Stimulated activated memory B cell treated with anti-CD40 and anti-IgM and Interleukin-4, amounts not matched to agents 10 μg/mL and 1 μg/mL and 100 μg/mL, for 72 hours (primary cell): Measurements from ENCODE around the gene EME2.

Source experiments
- ATAC-seq: fragments of 150-1000 bp; cut with Tn5 transposase; 2 replicates; pipeline ENCODE4 v1.10.0; 2021
- H3K27ac Mint-ChIP-seq: one replicate; pipeline ENCODE4 v1.8.0; 2022; ENCODE audit warnings: mild to moderate bottlenecking, mixed read lengths
- H3K27me3 Mint-ChIP-seq: one replicate; pipeline ENCODE4 v1.8.0; 2022; ENCODE audit warnings: mixed read lengths
- H3K36me3 Mint-ChIP-seq: one replicate; pipeline ENCODE4 v1.8.0; 2022; ENCODE audit warnings: mixed read lengths
- H3K4me1 Mint-ChIP-seq: one replicate; pipeline ENCODE4 v1.8.0; 2022; ENCODE audit warnings: mixed read lengths
- H3K4me3 Mint-ChIP-seq: one replicate; pipeline ENCODE4 v1.8.0; 2022; ENCODE audit warnings: mild to moderate bottlenecking, moderate library complexity, mixed read lengths
- H3K9me3 Mint-ChIP-seq: one replicate; pipeline ENCODE4 v1.8.0; 2022; ENCODE audit warnings: mixed read lengths

The EME2 gene

DNA sequence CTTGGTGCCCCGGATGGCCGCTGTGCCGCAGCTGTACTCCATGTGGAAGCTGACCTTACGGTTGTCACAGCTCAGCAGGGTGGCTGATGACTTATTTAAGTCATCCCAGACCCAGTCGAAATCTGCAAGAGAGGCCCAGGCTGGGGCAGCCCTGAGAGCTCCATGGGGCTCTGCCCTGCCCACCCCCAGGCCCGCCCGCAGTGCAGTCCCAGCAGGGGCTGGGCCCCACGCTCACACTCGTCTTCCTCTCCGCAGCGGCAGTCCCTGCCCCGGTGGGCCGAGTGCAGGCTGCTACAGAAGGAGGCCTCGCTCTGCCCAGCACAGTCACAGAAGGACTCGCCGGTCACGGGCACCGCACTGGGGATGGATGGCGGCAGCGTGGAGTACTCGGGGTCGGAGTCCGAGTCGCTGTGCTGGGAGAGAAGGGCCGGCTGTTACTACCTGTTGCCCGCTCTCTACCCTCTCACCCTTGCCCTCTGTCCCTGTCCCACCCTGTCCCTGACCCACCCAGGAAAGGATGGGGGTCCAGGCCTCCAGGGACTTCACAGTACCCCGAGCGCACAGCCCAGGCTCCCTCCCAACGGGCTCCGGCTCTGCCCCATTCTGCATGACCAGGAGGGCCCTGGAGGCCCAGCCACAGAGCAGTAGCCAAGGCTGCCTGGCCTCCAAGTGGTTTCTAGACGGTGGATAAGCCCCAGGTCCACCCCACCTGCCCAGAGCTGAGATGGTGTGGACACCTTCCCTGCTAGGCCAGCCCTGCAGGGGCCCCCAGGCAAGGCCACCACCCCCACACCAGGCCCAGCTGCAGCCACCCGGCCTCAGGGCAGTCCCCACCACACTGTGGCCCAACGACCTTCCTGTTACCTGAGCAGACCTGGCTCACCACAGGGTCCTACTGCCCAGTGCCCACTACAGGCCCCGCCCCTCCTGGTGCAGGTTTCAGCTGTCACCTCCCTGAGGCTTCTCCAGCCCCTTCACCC, 5.9 kb downstream of the EME2 start:
- Mint-ChIP-seq H3K27ac (peak overlapping the region; percentile 54), H3K4me3 (no peak overlapping the region), H3K36me3 (peaks cover 6% of the 10 kb centered on the region), H3K27me3 (no peaks in the 10 kb centered on the region), H3K4me1 (peaks cover 28% of the 10 kb centered on the region), H3K9me3 (no peaks in the 10 kb centered on the region)
- ATAC-seq, result no peak

DNA sequence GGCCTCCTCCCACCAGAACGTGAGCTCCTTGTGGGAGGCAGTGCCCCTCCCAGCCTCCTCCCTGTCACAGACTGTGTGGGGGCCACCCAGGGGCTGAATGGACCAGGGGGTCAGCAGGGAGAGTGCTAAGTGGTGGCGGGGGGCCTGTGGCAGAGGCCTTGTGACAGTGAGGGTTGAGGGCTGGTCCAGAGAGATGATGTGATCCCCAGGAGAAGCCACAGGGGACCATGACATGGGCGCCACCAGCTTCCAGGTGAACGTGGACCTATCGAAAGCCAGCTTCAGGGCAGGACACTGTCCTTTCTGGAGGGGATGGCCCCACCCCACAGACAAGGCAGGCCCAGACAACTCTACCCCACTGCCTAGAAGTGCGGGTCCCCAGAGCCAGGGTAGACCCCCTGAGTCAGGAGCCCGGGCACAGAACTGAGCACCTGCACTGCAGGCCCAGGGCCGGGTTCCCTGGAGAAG, 6.7 kb downstream of the EME2 start:
- peaks cover 6% of the 10 kb centered on the region for H3K36me3 Mint-ChIP-seq

DNA sequence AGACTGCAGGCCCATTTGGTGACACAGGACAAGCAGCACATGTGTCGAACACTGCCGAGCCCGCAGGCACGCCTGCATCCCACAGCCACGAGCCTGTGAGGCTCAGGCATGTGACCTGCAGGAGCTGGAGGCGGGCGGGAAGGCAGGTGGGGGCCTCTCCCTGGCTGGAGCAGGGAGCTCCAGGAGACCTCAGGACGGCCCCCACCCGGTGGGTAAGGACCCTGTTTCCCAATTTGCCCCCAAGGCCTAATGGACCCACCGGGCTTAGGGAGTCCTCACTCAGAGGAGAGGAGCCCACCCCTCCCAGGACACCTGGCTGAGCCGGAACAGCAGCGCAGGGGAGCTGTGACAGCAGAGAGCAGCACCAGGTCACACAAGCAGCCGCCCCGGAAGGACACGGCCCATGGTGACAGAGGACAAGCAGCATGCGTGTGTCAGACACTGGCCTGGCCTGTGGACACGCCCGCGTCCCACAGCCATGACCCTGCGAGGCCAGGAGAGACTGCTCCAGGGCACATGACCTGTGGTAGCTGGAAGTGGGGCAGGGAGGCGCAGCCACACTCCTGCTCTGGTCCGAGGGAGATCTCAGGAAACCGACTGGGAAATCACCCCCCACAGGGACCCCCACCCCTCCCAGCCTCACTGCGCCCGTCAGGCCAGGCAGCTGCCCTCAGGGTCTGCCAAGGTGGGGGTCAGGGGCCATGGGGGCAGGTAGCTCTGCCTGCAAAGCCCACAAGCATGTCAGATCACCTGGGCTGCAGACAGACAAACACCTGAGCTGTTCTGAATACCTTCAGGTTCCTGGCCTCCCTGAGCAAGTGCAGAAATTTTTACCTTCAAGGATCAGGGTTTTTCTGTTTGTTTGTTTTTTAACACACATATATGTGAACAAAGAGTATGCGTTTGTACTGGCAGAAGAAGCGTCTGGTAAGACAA, 7.4 kb downstream of the EME2 start:
- no peaks in the 10 kb centered on the region for H3K27me3 Mint-ChIP-seq
- H3K4me3 Mint-ChIP-seq, result peak overlapping the region; percentile 29
- H3K36me3 Mint-ChIP-seq, result peaks cover 9% of the 10 kb centered on the region
- no peak overlapping the region for H3K27ac Mint-ChIP-seq
- H3K9me3 Mint-ChIP-seq, result no peaks in the 10 kb centered on the region
- no peak for ATAC-seq
- H3K4me1 Mint-ChIP-seq, result peaks cover 26% of the 10 kb centered on the region

More for the DNA sequence above, 6.7 kb downstream of the EME2 start:
- H3K27me3 Mint-ChIP-seq, result no peaks in the 10 kb centered on the region
- peaks cover 23% of the 10 kb centered on the region for H3K4me1 Mint-ChIP-seq
- H3K27ac Mint-ChIP-seq, result peak overlapping the region; percentile 54
- H3K4me3 Mint-ChIP-seq, result peak overlapping the region; percentile 24
- no peaks in the 10 kb centered on the region for H3K9me3 Mint-ChIP-seq
- no peak for ATAC-seq

DNA sequence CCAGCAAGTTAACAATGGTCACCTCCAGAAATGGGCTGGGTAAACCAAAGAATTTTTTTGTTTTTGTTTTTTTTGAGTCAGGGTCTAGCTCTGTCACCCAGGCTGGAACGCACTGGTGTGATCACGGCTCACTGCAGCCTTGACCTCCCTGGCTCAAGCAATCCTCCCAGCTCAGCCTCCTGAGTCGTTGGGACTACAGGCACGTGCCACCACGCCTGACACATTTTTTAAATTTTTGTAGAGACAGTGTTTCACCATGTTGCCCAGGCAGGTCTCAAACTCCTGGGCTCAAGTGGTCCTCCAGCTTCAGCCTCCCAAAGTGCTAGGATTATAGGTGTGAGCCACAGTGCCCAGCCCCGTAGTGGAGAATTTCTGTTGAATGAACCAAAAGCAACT, 8.1 kb downstream of the EME2 start:
- H3K4me1 Mint-ChIP-seq, result peaks cover 32% of the 10 kb centered on the region
- no peak overlapping the region for H3K4me3 Mint-ChIP-seq
- no peaks in the 10 kb centered on the region for H3K27me3 Mint-ChIP-seq
- H3K36me3 Mint-ChIP-seq, result peaks cover 13% of the 10 kb centered on the region
- no peak overlapping the region for H3K27ac Mint-ChIP-seq
- ATAC-seq, result no peak
- no peaks in the 10 kb centered on the region for H3K9me3 Mint-ChIP-seq

DNA sequence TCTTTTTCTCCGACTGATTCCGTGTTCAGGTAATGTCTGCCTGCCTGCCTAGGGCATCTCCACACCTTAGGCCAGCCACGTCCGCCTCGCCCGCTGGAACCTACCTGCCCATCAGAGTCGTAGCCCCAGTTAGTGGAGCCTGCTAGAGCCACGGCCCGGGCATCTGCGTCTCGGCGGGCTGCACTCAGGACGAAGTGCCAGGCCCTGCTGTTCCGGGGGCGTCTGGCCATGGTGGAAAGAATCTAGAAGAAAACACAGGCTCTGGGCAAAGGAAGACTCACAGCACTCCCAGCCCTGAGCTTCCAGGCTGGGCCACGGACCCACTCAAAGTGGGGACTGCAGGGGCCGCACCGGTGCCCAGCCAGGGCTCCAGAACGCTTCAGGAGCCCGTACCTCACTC, 8.6 kb downstream of the EME2 start:
- Mint-ChIP-seq H3K27me3 (no peaks in the 10 kb centered on the region), H3K36me3 (peaks cover 13% of the 10 kb centered on the region), H3K9me3 (no peaks in the 10 kb centered on the region), H3K27ac (peak overlapping the region; percentile 81), H3K4me3 (peak overlapping the region; percentile 85), H3K4me1 (peaks cover 37% of the 10 kb centered on the region)
- no peak for ATAC-seq

DNA sequence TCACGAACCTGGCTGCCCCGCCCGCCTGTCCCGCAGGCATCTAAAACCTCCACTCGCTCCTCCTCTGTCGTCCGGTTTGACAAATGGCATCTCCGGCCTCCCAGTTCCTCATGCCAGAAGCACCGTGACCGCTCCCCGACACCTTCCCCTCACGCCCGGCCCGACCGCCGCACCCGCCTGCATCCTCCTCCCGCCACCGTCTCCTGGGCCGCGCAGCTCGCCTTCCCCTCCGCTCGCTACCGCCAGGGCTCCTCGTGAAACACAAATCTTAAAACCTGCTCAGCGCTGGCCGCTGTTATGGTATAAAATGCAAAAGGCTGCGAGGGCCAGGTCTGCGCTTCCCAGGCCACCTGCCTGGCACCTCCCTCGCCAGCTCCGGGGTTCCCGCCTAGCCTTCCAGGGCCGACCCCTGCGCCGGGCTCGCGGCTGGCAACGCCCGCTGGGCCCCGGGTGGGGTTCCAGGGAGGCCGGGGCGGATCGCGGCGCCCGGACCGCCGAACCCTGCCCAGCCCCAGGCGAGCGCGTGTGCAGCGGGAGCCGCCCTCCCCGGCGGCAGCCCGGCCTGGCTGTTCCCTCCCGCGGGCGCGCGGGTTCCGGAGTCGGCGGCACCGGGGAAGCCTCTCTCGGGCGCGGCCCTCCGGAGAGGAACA, 9.3 kb downstream of the EME2 start:
- peak; percentile 11 for ATAC-seq
- H3K9me3 Mint-ChIP-seq, result no peaks in the 10 kb centered on the region
- peaks cover 9% of the 10 kb centered on the region for H3K36me3 Mint-ChIP-seq
- no peaks in the 10 kb centered on the region for H3K27me3 Mint-ChIP-seq
- H3K4me3 Mint-ChIP-seq, result peak overlapping the region; percentile 90
- H3K27ac Mint-ChIP-seq, result peak overlapping the region; percentile 81
- peaks cover 33% of the 10 kb centered on the region for H3K4me1 Mint-ChIP-seq

DNA sequence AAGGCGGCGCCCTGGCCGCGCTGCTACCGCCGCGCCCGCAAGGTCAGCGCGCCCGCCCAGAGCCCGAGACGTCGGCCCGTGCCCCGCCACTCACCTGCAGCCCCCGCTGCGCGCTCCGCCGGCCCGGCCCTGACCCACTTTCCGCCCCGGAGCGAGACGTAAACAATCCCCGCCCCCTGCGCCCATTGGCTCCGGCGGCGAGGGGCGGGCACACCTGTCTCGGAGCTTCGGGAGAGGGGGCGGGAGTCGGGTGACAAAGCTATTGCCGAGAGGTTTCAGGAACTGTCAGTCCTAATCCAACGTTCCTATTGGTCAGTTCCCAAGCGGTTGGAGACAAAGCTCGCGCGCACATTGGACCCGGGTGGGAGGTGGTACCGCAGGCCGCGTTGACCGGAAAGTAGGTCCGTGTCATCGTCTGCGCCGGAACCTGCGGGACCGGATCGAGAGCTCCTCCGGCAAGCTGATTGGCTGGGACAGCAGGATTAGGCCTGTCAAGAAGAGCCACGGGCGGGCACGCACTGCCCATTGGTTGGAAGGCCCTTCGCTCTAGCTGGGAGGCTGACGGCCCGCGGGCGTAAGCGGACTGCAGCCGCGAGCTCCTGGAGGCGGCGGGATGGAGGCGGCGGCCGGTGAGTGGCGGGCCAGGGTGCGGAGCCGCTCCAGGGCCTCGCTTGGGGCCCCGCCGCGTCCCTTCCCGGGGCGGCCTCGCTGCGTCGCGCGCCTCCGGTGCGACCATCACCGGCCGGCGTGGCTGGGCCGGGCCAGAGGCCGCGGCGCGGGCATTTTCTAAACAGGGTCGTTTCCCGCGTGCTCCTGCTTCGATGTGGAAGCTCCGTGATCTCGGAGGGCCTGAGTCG, 10.0 kb downstream of the EME2 start, which contains the start of the genes NUBP2 and SPSB3:
Gene NUBP2, plus strand, starts transcription at position 553 of the 857 bp plus-strand sequence. Its CDS starts 61 bp downstream, at position 614.
Gene SPSB3, minus strand, starts transcription at position 164 of the 857 bp plus-strand sequence. CDS start 1,088 bp downstream, outside the sequence.
- Mint-ChIP-seq H3K4me1 (peaks cover 33% of the 10 kb centered on the region), H3K27ac (peak within 1 kb of the TSS; percentile 81), H3K4me3 (peak within 1 kb of the TSS; percentile 90), H3K9me3 (no peaks in the 10 kb centered on the region), H3K36me3 (peaks cover 7% of the 10 kb centered on the region), H3K27me3 (no peaks in the 10 kb centered on the region)
- ATAC-seq, result peak; percentile 95

DNA sequence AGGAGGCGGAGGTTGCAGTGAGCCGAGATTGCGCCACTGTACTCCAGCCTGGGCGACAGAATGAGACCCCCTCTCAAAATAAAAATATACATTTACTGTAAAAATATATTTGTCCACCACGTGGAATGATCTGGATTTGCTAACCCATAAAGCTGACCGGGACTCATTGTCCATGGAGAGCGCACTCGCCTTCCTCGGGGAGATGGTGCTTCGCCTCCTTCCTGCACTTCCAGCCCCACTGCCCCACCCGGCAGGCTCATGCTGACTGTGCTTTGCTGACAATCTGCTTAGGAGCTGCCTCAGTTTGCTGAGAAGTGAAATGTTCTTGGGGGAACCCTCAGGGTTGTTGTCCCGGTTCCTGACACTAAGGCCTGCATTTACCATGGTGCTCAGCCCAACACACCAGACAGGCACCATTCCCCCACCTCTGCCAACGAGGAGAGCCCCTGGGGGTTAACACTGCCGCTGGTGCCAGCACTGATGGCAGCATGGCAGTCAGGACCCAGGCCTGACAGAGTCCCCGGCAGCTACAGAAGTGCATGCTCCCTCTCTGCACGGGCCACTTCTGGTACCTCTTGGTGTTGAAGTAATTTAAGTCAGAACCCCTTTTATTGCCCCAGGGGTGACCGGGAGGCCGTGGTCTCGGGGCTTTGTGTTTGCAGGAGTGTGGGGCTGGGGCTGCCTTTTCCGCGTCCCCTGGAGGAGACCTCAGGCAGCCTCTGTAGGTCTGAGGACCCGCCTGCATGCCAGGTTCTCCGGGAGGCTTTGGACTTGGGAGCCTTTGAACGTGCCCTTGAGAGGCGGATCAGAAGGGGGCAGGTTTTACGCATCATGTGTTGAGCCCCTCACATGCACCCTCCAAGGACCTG, 12.6 kb downstream of the EME2 start:
- Mint-ChIP-seq H3K27ac (no peak overlapping the region), H3K9me3 (no peaks in the 10 kb centered on the region), H3K4me3 (peak overlapping the region; percentile 38)

DNA sequence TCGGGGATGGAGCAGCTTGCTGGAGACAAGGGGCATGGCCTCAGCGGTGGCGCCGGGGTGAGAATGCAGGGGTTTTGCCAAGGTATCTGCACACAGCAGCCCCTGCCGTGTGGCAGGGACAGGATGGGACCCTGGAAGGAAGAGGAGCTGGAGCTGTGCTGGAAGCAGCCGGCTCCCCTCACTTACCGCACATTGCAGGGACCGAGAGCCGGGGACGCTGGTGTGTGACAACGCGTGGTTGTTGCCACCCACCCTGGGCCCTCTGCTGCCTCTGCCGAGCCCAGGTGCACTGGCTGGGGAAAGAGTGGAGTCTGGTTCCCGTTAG, 13.2 kb downstream of the EME2 start:
- Mint-ChIP-seq H3K36me3 (peaks cover 16% of the 10 kb centered on the region), H3K27ac (no peak overlapping the region), H3K4me3 (no peak overlapping the region), H3K4me1 (peaks cover 32% of the 10 kb centered on the region), H3K27me3 (no peaks in the 10 kb centered on the region), H3K9me3 (no peaks in the 10 kb centered on the region)
- no peak for ATAC-seq

More for the DNA sequence above, 12.6 kb downstream of the EME2 start:
- peaks cover 32% of the 10 kb centered on the region for H3K4me1 Mint-ChIP-seq
- H3K36me3 Mint-ChIP-seq, result peaks cover 16% of the 10 kb centered on the region
- ATAC-seq, result no peak
- no peaks in the 10 kb centered on the region for H3K27me3 Mint-ChIP-seq

DNA sequence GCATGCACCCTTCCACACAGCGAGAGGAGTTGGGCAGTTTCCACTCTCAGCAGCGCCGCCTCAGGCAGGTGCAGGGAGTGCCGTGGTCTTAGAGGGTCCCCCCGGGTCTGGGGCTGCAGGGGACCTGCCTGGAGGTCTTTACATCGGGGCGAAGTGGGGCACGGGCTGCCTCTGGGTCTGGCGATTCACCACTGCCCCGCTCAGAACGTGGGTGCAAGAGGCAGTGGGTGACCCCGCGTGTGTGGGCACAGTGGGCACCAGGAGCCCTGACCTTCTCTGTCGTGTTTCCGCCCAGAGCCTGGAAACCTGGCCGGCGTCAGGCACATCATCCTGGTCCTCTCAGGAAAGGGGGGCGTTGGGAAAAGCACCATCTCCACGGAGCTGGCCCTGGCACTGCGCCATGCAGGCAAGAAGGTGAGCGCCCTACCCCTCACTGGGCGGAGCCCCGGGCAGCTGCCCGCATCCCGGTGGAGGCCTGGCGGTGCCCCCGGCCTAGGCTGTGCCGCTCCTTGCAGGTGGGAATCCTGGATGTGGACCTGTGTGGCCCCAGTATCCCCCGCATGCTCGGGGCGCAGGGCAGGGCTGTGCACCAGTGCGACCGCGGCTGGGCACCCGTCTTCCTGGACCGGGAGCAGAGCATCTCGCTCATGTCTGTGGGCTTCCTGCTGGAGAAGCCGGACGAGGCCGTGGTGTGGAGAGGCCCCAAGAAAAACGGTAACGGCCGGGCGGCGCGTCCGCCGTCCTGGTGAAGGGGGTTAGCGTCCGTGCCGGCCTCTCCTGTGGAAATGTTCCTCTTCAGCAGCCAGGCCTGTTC, 13.8 kb downstream of the EME2 start:
- no peak overlapping the region for H3K27ac Mint-ChIP-seq
- H3K4me1 Mint-ChIP-seq, result peaks cover 27% of the 10 kb centered on the region
- H3K36me3 Mint-ChIP-seq, result peaks cover 16% of the 10 kb centered on the region

DNA sequence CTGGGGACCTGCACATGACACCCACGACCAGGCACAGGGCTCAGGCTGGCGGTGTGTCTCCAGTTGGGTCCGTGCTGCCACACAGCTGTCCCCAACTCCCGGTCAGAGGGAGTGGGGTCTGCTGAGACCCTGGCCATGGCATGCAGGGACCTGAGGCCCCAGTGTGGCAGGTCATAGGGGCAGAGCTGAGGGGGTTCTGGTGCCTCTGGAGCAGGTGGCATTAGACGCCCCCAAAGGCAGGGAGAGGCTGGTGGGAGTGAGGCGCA, 14.4 kb downstream of the EME2 start:
- Mint-ChIP-seq H3K4me1 (peaks cover 22% of the 10 kb centered on the region), H3K36me3 (peaks cover 16% of the 10 kb centered on the region), H3K27me3 (no peaks in the 10 kb centered on the region), H3K4me3 (no peak overlapping the region), H3K27ac (no peak overlapping the region), H3K9me3 (no peaks in the 10 kb centered on the region)
- no peak for ATAC-seq

More for the DNA sequence above, 13.8 kb downstream of the EME2 start:
- Mint-ChIP-seq H3K9me3 (no peaks in the 10 kb centered on the region), H3K27me3 (no peaks in the 10 kb centered on the region), H3K4me3 (no peak overlapping the region)
- no peak for ATAC-seq

DNA sequence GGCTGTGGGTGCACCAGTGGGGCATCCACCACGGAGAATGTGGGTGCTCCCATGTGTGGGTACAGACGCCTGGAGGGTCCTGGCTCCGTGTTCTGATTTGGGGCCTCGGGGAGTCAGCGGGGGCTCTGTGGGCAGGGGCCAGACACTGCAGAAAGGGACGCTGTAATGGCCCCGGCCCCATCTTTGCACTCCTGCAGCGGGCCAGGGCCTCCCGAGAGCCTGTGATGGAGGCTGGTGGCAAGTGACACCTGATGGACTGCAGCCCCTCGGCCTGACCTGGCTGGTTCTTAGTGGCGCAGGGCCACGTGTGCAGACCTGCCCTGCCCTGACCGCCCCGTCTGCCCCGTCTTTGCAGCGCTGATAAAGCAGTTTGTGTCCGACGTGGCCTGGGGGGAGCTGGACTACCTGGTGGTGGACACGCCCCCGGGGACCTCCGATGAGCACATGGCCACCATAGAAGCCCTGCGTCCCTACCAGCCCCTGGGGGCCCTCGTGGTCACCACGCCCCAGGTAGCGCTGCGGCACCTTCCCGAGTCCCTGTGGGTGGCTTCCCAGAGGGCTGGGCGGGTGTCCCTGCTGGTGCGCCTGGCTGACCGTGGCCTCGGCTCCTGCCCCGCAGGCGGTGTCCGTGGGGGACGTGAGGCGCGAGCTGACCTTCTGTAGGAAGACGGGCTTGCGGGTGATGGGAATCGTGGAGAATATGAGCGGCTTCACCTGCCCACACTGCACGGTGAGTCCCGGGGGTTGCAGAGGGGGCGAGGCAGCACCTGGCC, 14.9 kb downstream of the EME2 start:
- Mint-ChIP-seq H3K4me1 (peaks cover 21% of the 10 kb centered on the region), H3K4me3 (no peak overlapping the region), H3K36me3 (peaks cover 16% of the 10 kb centered on the region), H3K27me3 (no peaks in the 10 kb centered on the region), H3K9me3 (no peaks in the 10 kb centered on the region), H3K27ac (no peak overlapping the region)
- ATAC-seq, result no peak
